NCI-H2196 (cell line): ENCODE measurements around the gene SLC35E2B.
A peak's percentile ranks its signal among the peaks of the same experiment; 100 is the strongest.
"Not testable (repeated sequence)": the region's sequence is repeated elsewhere in the genome, so short reads cannot be mapped to it uniquely, and the experiment has no call there.

Experiments
- DNase-seq: peaks from one replicate; lab custom pipeline; 2025; ENCODE audit not compliant: unreplicated experiment; lab: John Stamatoyannopoulos, UW

SLC35E2B gene

DNA sequence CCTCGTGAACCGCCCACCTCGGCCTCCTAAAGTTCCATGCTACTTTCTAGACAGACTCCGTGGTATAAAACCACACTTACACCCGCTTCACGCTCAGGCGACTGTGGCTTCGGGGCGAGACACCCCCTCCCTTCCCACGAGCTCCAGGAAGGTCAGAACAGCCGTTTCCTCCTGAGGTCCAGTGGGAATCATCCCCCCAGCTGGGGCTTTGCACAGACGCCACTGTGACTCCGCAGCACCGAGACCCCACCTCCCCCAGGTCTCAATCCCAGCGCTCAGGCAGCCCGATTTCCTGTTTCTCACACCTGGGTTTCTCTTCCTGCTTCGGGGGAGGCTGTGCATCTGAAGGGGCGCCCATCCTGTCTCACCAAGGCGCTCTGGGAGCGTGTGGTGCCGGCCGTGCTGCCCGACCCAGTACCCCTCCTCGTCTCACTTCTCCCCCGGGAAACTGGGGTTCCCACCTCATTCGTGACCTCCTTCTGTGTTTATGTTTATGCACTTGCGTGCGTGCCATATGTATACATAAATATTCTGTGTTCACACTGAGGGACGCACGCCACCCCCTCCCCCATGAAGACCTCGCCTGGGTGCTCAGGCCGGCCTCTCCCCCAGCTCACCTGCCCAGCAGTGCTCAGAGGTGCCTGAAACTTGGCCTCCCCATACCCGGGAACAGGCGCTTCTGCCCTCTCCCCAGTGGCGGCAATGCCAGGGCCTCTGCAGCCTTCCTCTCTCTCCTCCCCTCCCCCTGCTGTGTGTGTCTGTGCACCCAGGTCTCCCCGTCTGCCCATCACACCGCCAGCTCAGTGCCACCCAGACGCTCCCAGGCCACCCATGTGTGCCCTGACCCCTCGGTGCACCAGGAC lies 14.6 kb downstream of the SLC35E2B start:
- DNase-seq = no peak

DNA sequence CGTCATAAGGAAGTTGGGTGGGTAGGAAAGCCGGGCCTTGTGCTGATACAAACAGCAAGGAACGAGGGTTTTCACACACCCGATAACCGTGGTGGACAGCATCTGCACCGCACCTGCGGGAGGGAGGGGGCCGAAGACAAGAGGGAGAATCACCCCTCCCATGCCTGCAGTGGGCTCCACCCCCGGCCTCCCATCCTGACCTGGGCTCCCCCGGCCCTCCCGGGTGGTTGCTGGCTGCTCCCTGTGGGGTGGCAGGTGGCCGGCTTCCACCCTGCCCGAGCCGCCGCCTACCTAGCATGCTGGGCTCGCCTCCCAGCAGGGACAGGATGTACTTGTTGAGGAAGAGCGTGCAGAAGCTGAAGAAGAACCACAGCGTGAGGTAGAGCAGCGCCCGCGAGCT lies 16.5 kb downstream of the SLC35E2B start:
- DNase-seq = not testable (repeated sequence)

DNA sequence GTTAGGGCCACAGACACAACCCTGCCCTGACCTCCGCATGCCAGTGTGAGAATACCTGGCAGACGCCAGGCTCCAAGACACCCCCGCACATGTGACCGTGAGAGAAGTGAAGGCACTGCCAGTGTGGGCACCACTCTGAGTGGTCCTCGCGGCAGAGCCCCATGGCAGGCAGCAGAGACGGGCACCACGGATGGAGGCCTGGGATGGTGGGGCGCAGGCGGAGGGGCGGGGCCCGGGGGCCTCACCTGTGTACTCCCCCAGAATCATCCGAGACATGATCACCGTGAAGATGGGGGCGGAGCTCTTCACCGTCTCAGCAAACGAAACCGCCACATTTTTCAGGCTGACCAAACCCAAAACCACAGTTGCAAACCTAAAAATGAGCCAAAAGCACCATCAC lies 17.4 kb downstream of the SLC35E2B start:
- DNase-seq = not testable (repeated sequence)

DNA sequence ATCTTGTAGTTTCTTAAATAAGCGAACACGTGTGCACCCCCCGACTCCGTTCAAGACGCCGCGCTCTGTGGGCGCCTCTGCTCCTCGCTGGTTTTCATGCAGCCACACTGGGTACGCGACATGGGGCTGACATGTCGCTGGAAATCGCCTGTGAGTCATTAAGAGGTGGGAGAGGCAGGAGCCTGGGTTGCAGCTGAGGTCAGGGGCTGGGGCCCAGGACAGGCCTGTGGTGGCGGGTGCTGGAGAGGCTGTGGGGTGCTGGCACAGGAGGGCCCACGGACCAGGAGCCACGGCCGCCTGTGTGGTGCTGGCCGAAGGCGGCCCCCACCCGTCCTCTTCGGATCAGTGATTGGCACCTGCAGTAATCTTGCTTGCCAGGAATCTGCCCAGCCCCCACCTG lies 17.8 kb downstream of the SLC35E2B start:
- not testable (repeated sequence) for DNase-seq

DNA sequence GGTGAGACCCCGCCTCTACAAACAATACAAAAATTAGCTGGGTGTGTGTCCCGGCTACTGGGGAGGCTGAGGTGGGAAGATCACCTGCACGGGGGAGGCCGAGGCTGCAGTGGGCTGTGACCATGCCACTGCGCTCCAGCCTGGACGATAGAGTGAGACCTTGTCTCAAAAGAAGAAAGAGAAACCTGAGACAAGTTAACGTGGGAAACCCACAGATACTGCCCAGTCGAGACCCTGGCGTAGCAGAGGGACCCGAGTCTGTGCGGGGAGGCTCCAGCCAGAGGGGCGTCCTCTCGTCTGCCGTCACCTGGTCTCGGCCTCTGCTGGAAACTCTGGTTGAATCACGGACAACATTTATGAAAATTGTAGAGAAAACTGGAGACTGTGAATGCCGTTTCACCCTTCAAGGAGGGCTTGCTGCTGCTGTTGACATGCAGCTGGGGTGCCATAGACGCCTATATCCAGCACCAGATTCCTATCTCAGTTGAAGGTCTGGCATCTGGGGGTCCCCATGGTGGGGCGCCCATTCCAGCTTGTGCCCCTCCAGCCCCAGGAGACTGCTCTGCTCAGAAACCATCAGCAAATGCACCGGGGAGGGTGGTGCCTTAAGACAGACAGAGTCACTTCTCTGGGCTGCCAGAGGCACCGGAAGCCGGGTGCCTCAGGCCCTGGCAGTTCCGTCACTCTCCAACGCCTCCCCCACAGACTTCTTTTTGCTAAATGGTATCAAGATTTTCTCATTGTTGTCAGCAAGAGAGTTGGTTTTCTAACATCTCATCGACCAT lies 20.2 kb downstream of the SLC35E2B start:
- DNase-seq = no peak

DNA sequence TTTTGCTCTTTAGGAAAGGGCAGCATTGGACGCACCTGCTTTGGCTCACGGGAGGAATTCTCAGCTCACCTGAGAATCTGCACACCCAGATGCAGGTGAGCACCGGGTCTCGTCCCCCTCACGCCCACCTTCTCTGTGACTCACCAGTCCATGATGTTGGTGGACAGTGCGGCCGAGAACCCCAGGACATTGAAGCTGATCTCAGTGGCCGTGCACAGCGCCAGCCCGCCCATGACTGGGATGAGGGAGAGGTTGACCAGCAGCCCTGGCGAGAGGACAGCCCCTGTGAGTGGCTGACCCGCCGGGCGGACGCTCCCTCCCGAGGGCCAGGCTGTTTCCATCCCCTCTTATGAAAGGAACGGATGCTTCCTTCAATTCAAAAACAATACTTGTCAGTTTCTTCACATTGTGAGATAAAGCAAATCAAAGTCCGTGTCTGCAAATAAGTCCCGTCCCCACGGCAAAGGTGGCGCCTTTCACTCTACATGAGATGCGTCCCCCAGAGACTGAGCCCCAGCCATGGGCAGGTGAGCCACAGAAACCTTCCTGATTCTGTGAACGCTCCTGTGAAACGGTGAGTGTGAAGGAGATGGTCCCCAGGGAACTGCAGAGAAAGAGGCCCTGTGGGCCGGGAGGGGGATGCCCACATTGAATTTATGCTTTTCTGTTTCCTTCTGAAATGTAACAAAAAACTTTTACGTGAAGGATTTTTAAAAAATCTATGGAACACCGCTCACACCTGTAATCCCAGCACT lies 21.1 kb downstream of the SLC35E2B start:
- DNase-seq = no peak

DNA sequence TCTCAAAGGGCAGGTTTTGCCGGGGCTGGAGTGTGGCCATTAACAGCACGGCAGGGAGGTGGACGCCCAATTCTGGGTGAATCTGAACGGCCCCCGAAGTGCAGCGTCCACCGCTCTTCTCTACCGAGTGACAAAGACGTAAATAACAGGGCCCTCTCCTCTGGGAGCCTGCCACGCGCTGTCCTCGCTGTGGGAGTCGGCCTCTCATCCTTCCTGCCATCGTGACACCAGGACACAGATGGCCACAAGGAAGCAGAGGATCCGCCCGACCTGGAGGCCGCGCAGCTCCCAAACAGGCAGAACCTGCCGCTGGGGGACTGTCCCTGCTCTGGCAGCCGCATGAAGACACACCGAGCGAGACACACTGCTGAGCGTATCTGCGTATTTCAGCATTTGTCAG lies 21.7 kb downstream of the SLC35E2B start:
- DNase-seq = no peak

DNA sequence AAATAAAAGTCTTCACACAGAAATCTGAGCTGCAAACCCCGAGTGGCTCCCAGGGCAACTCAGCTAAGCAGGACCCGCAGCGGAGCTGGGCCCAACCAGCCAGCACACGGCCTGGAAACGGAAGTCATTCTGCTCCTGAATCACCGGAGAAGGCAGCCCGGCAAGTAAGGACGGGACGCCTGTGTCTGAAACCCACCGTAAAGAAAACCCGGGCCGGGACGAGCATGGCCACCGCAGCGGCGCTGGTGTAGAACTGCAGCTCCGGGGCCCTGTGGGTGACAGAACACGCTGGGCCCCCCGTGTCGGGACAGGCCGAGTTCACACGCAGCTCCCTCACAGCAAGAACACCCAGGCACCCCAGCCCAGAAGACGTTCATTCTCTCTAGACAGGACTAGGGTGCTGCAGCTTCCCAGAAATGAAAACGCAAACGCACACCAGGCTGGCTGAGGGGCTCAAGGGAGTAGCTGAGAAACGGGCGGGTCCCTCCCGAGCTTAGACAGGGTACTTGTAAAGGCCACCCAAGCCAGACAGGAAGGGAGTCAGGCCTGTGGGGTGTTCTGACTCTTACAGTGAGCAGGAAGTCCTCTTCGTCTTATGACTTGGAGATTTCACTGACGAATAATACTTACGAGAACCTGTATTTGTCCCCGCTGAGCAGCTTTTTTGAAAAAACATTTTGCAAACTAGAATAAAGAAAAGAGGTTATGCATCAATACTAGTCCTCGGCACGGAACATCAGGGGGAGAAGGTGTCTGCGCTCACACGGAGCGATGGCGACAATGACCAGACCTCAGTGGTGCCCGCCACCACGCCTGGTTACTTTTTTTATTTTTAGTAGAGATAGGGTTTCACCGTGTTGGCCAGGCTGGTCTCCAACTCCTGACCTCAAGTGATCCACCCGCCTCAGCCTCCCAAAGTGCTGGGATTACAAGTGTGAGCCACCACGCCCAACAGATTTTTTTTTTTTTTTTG lies 22.8 kb downstream of the SLC35E2B start:
- no peak for DNase-seq

DNA sequence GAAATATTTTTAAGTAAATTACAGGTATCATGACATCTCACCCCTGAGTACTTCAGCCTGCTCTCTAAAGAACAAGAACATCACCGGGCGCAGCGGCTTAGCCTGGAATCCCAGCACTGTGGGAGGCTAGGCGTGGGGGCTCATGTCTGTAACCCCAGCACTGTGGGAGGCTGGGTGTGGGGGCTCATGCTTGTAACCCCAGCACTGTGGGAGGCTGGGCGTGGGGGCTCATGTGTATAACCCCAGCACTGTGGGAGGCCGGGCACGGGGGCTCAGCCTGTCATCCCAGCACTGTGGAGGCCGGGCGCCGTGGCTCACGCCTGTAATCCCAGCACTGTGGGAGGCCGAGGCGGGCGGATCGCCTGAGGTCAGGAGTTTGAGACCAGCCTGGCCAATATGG lies 26.1 kb downstream of the SLC35E2B start:
- DNase-seq = no peak

DNA sequence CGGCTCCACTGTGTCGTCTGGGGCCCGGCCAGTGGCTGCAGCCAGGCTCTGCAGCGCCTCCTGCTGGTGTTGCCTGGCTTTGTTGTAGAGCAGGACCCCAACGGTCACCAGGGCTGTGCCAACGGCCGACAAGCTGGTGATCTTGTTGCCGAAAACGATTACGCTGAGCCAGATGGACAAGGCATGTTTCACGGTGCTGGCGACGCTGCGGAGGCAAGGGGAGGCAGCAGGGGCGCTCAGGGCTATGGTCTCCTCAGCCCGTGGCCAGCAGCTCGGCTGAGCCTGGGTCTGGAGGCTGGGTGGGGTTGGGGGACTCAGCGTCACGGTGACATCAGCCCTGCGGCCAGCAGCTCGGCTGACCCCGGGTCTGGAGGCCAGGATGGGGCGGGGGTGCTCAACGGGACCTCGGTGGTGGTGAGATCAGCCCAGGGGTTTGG lies 26.8 kb downstream of the SLC35E2B start:
- DNase-seq = no peak

DNA sequence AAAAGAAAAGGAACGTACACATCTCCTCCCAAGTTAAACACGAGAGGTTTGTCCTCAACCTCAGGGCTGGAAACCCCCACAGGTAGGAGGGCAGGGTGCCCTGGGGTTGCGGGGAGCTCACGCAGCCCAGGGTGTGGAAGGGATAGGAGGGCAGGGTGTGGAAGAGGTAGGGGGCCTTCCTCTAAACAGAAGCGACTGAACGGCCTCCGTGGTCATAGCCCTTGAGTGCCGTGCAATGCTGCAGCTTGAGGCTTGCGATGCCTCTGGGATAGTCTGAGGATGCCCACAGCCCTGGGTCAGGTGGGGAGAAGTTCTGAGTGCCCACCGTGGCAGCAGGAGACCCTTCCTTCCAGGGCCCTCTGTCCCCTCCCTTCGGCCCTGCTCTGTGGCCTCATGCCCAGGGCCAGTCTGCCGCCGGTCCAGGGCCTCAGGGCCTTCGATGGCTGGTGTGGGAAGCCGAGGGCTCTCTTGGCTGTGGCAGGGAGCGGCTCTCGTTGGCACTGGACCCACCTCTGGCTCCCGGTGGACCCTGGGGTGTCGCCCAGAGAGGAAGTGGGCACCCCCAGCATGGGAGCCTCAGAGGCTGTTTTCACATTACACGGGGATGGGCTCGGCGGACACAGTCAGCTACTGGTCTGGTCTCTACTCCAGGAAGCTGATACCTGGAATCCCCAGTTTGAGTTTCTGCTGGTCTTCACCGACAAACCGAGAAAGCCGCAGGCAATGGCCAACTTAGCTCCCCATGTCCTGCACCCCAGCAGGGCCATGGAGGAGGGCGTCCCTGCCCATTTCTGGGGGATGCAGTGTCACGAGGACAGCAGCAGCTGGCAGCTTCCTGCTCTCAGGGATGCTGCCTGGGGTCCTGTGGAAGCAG lies 27.4 kb downstream of the SLC35E2B start:
- DNase-seq = no peak

DNA sequence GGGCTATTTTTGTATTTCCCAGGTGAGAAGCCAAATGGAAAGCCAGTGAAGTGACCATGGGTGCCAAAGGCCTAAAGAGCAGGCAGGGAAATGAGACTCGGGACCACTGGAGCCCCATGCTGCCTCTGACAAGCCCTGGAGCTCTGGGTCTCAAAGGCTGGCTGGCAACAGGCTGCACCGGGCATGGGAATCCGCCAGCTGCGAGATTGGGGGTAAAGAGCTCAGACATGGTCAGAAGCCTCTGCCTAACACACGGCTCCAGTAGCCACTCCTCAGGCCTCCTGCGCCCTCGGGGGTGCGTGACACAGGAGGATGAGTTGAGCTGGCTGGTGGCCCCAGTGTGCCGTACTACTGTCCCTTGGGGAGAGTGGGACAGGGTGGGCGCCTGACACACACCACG lies 28.3 kb downstream of the SLC35E2B start:
- not testable (repeated sequence) for DNase-seq

DNA sequence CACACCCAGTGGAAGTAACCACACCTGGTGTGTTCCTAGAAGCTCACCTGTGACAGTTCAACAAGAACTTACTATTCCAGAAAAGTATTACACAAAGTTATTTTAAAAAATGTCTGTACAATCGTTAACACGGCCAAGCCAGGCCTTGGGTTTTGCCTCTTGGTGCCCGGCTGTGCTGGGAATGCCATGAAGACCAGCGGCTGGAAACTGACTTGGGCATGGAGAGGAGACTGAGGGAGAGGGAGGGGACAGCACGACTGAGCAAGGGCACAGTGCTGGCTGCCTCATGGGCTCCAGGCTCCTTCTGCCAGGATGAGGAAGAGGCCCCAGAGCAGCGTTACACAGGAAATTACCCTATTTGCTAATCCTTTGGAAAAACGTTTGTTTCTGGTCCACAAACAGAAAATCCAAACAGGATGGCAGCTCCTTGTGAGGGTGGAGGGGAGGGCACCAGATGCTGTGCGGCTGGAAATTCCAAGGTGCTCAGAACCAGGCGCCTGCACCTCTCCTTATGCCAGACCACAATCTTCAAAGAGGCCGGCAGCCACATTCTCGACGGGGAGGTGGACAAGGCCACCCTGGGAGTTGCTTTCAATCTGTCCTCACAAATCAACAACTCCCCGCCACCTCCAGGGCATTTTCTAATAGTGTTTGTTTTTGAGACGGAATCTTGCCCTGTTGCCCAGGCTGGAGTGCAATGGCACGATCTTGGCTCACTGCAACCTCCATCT lies 29.6 kb downstream of the SLC35E2B start:
- DNase-seq = not testable (repeated sequence)

DNA sequence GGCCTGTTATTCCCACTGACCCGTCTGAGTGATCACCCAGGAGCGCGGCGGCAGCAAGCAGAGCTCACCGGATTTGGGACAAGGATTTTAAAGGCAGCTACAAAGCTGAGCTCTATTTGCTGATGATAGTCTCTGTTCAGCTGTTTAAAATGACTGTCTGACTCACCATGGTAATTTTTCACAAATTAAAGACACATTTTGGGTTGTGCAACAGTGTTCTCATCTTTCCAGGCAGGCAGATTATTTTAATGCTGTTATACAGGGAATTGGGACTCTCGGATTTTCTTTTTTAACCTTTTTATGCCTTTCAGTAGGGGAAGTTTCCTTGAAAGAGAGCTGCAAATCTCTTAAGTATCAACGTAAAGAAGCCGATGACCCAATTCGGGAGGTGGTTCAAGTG lies 30.2 kb downstream of the SLC35E2B start:
- DNase-seq = not testable (repeated sequence)

DNA sequence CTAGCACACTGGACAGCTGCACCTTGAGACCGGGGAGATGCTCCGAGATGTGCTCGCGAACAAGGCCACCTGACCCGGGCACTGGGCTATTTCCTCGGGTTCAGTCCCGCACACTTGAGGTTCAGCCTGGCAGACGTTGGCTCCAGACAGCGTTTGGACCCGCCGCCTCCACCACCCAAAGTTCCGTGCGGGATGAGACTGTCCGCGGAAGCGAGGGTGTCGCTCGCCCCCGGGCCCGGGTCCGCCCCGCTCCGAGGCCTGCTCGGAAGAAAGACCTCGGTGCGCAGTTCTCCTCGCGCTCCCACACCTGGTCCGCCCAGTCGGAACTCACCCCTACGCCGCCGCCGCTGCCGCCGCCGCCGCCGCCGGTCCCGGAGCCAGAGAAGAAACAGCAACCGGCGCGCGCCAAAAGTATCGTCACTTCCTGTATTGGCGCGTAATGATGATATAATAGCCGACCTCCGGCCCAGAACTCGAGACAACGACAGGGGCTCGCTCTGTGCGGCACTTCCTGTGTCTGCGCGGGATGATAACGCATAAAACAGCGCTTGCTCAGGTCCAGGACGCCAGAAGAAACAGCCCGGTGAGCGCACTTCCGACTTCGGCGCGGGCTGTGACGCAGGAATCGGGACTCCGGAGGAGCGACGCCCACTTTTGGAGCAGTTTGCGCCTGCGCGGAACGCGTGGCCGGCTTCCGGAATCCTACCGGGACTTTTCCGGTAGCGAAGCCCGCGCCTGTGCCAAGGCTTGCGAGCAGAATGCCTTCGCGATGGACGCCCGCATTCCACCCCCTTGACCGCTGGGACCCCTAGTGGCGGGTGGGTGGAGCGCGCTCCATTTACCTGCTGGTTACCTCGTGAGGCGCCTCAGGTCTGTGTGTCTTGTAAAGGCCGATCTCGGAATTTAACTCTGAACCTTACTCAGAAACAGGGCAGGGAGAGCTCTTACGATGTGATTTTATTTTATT lies 33.7 kb downstream of the SLC35E2B start, which contains the start of gene CDK11B:
Gene CDK11B, minus strand, starts transcription at position 422 of the 967 bp plus-strand sequence. CDS start 1,519 bp downstream, outside the sequence.
- peak; percentile 96 for DNase-seq

DNA sequence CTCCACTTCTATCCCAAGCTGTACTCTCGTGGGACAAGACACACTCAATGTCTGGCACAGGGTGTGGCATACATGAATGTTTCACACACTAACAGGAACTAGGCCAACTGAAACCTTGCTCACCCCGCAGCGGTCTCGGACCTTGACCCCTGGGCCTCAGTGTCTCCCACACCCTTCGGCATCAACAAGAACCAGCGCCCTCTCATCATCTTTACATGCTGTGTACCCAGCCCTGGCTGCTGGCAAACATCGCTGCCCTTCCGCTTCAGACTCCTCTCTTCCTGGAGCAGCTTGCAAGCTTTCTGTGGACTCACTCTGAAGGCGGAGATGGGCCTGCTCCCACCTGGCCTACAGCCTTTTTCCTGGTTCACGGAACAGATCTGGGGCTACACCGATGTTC lies 44.3 kb downstream of the SLC35E2B start:
- not testable (repeated sequence) for DNase-seq

DNA sequence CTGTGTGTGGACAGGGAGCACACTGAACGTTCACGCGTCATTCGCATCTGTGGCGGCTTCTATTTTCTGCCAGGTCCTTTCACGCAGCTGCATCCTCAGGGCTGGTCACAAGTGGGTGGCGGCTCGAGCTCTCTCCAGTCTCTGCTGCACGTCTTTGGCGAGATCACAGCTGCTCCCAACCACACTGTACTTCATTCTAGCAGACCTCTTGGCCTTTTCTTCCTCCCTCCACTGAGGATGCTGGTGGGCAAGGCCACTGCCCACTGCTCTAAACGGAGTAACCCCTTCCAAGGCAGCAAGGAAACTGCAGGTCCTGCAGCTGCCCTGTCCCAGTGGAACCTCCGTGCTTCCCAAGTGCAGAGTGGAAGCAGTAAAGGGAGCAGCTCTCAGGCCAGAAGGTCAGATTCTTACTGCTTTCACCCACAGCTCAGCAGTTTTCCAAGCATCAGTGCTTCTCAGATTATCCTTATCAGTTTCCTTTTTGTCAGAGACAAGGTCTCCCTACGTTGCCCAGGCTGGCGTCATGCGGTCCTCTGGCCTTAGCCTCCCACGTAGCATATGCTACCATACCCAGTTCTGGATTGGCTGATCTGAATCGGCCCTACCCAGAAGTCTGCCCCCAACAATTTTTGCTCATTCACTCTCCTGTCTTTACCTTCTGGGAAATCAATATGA lies 44.9 kb downstream of the SLC35E2B start:
- DNase-seq = not testable (repeated sequence)
